ENCODE measurements around the gene ZNF366.

Gene ZNF366

DNA sequence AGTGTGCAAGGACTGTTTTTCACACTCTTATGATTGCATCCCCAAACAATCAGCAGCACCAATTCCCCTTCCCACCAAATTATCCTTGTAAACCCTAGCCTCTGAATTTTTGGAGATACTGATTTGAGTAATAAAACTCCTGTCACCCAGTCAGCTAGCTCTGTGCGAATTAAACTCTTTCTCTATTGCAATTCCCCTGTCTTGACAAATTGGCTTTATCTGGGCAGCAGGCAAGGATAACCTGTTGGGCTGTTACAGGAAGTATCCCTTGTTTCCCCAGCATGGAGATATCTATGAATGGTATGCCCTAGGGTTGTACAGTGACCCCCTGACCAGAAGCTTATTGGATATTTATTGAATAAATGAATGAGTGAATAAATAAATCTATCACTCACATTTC lies 106.3 kb downstream of the ZNF366 start:
- ChIA-PET CTCF (interaction anchor here (0.9 to 3.1 kb wide), 3 partner anchors 10 to 123 kb away, joined by 3 to 8 read pairs (median 6); no protein-coding TSS in a partner anchor), POLR2A (no interaction called here)
- DNase-seq (ENCODE audit: extremely low spot score) = no peak
- TF ChIP-seq, protein P1, sequence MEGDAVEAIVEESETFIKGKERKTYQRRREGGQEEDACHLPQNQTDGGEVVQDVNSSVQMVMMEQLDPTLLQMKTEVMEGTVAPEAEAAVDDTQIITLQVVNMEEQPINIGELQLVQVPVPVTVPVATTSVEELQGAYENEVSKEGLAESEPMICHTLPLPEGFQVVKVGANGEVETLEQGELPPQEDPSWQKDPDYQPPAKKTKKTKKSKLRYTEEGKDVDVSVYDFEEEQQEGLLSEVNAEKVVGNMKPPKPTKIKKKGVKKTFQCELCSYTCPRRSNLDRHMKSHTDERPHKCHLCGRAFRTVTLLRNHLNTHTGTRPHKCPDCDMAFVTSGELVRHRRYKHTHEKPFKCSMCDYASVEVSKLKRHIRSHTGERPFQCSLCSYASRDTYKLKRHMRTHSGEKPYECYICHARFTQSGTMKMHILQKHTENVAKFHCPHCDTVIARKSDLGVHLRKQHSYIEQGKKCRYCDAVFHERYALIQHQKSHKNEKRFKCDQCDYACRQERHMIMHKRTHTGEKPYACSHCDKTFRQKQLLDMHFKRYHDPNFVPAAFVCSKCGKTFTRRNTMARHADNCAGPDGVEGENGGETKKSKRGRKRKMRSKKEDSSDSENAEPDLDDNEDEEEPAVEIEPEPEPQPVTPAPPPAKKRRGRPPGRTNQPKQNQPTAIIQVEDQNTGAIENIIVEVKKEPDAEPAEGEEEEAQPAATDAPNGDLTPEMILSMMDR (IDR thresholded peaks at IDR 0.05; ENCODE audit: control extremely low read depth, extremely low read depth, low read depth, missing control alignments) = no peak

DNA sequence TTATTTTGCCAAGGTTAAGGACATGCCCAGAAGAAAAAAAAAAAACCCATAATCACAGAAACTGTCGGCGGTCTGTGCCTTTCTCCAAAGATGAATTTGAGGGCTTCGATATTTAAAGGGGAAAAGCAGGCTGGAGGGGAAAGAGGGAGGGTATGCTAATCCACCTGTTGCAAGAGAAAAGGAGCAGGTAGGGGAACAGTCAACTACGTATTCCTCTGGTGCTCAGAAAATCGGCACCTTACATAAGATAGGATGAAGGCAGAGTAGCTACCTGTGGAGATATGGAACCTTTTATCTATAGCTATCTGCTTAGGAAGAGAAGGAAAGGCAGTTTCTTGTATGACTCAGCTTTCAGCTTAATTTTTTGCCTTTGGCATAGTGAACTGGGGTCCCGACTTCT lies 109.4 kb downstream of the ZNF366 start:
- TF ChIP-seq, protein P1 (IDR thresholded peaks at IDR 0.05; ENCODE audit: control extremely low read depth, extremely low read depth, low read depth, missing control alignments) = no peak
- ChIA-PET CTCF (interaction anchor here (2.9 kb wide), 1 partner anchor 126 kb away, joined by 10 read pairs; no protein-coding TSS in a partner anchor), POLR2A (no interaction called here)
- DNase-seq (ENCODE audit: extremely low spot score) = no peak

DNA sequence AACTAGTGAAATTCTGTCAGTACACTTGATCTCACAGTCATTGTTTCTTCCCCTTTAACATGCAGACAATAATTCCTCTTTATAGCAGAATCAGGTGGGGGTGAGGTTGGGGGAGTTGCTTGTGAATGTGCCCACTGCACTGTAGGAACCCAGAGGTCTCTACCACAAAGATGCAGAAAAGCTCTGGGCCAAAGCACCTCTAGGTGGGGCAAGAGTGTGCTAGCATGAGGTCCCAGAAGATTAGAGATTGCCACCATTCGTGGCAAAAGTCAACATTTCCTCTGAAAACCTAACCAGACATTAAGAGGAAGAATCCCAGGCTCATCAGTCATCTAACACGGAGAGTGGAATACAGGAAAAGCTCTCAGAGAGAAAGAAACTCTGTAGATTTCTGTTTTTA lies 112.5 kb downstream of the ZNF366 start:
- peak; percentile 53 for DNase-seq (ENCODE audit: extremely low spot score)
- TF ChIP-seq, protein P1 (IDR thresholded peaks at IDR 0.05; ENCODE audit: control extremely low read depth, extremely low read depth, low read depth, missing control alignments) = peak; percentile 52
- ChIA-PET POLR2A (no interaction called here), CTCF (interaction anchor here (0.8 to 2.3 kb wide), 17 partner anchors 10 to 424 kb away, joined by 3 to 20 read pairs (median 5); no protein-coding TSS in a partner anchor)

DNA sequence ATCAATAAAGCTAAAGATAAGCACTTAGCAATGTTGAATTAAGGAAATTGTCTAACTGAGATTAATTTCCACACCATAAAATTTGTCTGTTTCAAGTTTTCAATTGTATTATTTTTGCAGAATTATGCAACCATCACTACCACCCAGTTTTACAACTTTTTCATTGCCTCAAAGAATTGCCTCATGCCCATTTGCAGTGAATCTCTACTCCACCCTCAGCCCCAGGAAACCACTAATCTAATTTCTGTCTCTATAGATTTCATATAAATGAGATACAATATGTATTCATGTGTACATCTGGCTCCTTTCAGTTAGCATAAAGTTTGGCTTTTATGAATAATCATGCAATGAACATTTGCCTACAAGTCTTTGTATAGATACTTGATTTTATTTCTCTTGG lies 114.2 kb downstream of the ZNF366 start:
- DNase-seq (ENCODE audit: extremely low spot score) = no peak
- CTCF ChIA-PET = interaction anchor here (1.1 to 3.1 kb wide), 4 partner anchors 14 to 46 kb away, joined by 3 to 15 read pairs (median 10); no protein-coding TSS in a partner anchor
- TF ChIP-seq, protein P1 (IDR thresholded peaks at IDR 0.05; ENCODE audit: control extremely low read depth, extremely low read depth, low read depth, missing control alignments) = no peak
- POLR2A ChIA-PET = no interaction called here

All from GM10248 (cell line).